Endothelial cell of umbilical vein (primary cell): ENCODE results near the gene DGCR8. TPM values are rescaled to one million over a fixed set of nuclear protein-coding genes. Genes with fewer than 3 reads are reported as not detected.

Experiments used
- BruUV-seq: library from RNA; stranded (reverse); fragments of 400-500 nt; replicated peaks from 2 replicates; lab custom pipeline; 2021; lab: Mats Ljungman, UMichigan
- CTCF ChIA-PET: fragments of 300-600, 350-600 bp; sonication (Branson Sonifier 250); formaldehyde crosslinking; loops from one replicate; lab custom pipeline; 2021; ENCODE audit warnings: antibody characterized with exemption, inconsistent platforms; lab: Charles Lee
- POLR2A ChIA-PET: fragments of 300-600, 350-600 bp; sonication (Branson Sonifier 250); formaldehyde crosslinking; loops from one replicate; lab custom pipeline; 2021; ENCODE audit warnings: antibody characterized with exemption, inconsistent platforms; lab: Charles Lee
- DNase-seq: peaks from one replicate; pipeline ENCODE4 v3.0.0-alpha.2; 2011; ENCODE audit warnings: low read depth, low spot score
- FAIRE-seq: peaks from 2 replicates; lab custom pipeline; 2011; peaks lifted over from hg19 to GRCh38; lab: Jason Lieb, UNC
- H2AFZ ChIP-seq: 2 replicates; pipeline ENCODE4 v1.6.0; 2012; ENCODE audit warnings: low read depth, low read length, control low read depth, inconsistent platforms
- H3K27ac ChIP-seq: 2 replicates; pipeline ENCODE4 v1.5.1; 2011; ENCODE audit warnings: low read depth, mild to moderate bottlenecking, control low read depth, low read length, moderate library complexity; ENCODE audit not compliant: insufficient read depth
- H3K27me3 ChIP-seq, 2 experiments: 2 replicates each; pipeline versions ENCODE4 v1.6.0 to v1.6.1; 2011; ENCODE audit warnings: low read length in 2 of 2, mixed read lengths in 1 of 2; ENCODE audit not compliant: control insufficient read depth in 2 of 2, insufficient read depth in 2 of 2
- H3K36me3 ChIP-seq, 2 experiments: 2 replicates in 1 of 2; 3 replicates in 1 of 2; pipeline ENCODE4 v1.5.1; 2011; ENCODE audit warnings: low read length in 2 of 2, mild to moderate bottlenecking in 1 of 2, moderate library complexity in 1 of 2; ENCODE audit not compliant: control insufficient read depth in 2 of 2, insufficient read depth in 2 of 2; ENCODE audit errors: extremely low read depth in 1 of 2
- H3K4me1 ChIP-seq: 3 replicates; pipeline ENCODE4 v1.5.1; 2011; ENCODE audit warnings: mild to moderate bottlenecking, low read length; ENCODE audit not compliant: control insufficient read depth, insufficient read depth; ENCODE audit errors: extremely low read depth
- H3K4me2 ChIP-seq: 2 replicates; pipeline ENCODE4 v1.6.1; 2011; ENCODE audit warnings: low read length, control low read depth, mixed read lengths; ENCODE audit not compliant: insufficient read depth
- H3K4me3 ChIP-seq, 3 experiments: fragments of 200-600 bp in 1 of 3; sonication (generic), shearing (Covaris generic) in 1 of 3; replicated peaks in 1 of 3; 2 replicates each; pipeline ENCODE4 v1.5.1; 2011 to 2016; ENCODE audit warnings: control low read depth in 3 of 3, low read length in 3 of 3, mild to moderate bottlenecking in 2 of 3, inconsistent platforms in 1 of 3, low read depth in 1 of 3, moderate library complexity in 1 of 3; ENCODE audit not compliant: insufficient read depth in 1 of 3
- H3K79me2 ChIP-seq: 2 replicates; pipeline ENCODE4 v1.6.0; 2012; ENCODE audit warnings: low read length, inconsistent platforms; ENCODE audit not compliant: control insufficient read depth, insufficient read depth
- H3K9ac ChIP-seq: replicated peaks from 2 replicates; pipeline ENCODE3; 2011; ENCODE audit warnings: low read length, control low read depth; ENCODE audit not compliant: insufficient read depth; ENCODE audit errors: extremely low read depth
- H3K9me1 ChIP-seq: replicated peaks from 3 replicates; pipeline ENCODE4 v1.6.0; 2011; ENCODE audit warnings: mild to moderate bottlenecking, low read length; ENCODE audit not compliant: control insufficient read depth, insufficient read depth; ENCODE audit errors: extremely low read depth
- H3K9me3 ChIP-seq: replicated peaks from 2 replicates; pipeline ENCODE4 v1.5.1; 2012; ENCODE audit warnings: low read length, inconsistent platforms; ENCODE audit not compliant: control insufficient read depth, insufficient read depth
- H4K20me1 ChIP-seq: replicated peaks from 2 replicates; pipeline ENCODE3; 2011; ENCODE audit warnings: mild to moderate bottlenecking, low read length; ENCODE audit not compliant: control insufficient read depth, insufficient read depth; ENCODE audit errors: extremely low read depth
- CTCF ChIP-seq, 2 donors: IDR thresholded peaks; 1 replicate in 1 of 2; 2 replicates in 1 of 2; pipeline ENCODE4 v1.5.1; 2011; ENCODE audit warnings: low read length in 2 of 2, mild to moderate bottlenecking in 2 of 2, moderate library complexity in 2 of 2, control low read depth in 1 of 2, inconsistent platforms in 1 of 2, low read depth in 1 of 2; ENCODE audit not compliant: insufficient read depth in 1 of 2; ENCODE audit errors: extremely low read depth in 1 of 2
- EZH2 ChIP-seq: IDR thresholded peaks from 2 replicates; pipeline ENCODE4 v1.6.1; 2012; ENCODE audit warnings: borderline replicate concordance, low read depth, mild to moderate bottlenecking, moderate library complexity, low read length, inconsistent platforms; ENCODE audit not compliant: severe bottlenecking
- FOS ChIP-seq: IDR thresholded peaks from 2 replicates; pipeline ENCODE4 v1.6.1; 2011; ENCODE audit warnings: mild to moderate bottlenecking, low read length, moderate library complexity, borderline replicate concordance; ENCODE audit not compliant: insufficient read depth
- GATA2 ChIP-seq: IDR thresholded peaks from 2 replicates; pipeline ENCODE4 v1.7.0; 2011; ENCODE audit warnings: low read depth, mild to moderate bottlenecking, moderate library complexity, mixed read lengths, low read length; ENCODE audit not compliant: insufficient read length, insufficient read depth
- JUN ChIP-seq: IDR thresholded peaks from 2 replicates; pipeline ENCODE4 v1.6.1; 2011; ENCODE audit warnings: borderline replicate concordance, low read depth; ENCODE audit not compliant: insufficient read length, insufficient read depth
- MAX ChIP-seq: IDR thresholded peaks from 2 replicates; pipeline ENCODE4 v1.6.1; 2011; ENCODE audit not compliant: insufficient read depth, insufficient read length
- MYC ChIP-seq: IDR thresholded peaks from one replicate; pipeline ENCODE4 v1.6.1; 2011; ENCODE audit warnings: mild to moderate bottlenecking, low read depth, low read length
- POLR2A ChIP-seq: IDR thresholded peaks from 2 replicates; pipeline ENCODE4 v1.6.1; 2012; ENCODE audit warnings: low read depth, mild to moderate bottlenecking, control low read depth, low read length
- POLR2AphosphoS5 ChIP-seq: IDR thresholded peaks from 2 replicates; pipeline ENCODE4 v1.6.1; 2012; ENCODE audit warnings: low read depth, mild to moderate bottlenecking, control low read depth, low read length, moderate library complexity; ENCODE audit not compliant: insufficient read depth
- dilution Hi-C: fragments of 300-500 bp; cut with MboI; formaldehyde crosslinking; loops from one replicate; pipeline ENCODE4 v1.15.0; 2019; ENCODE audit warnings: low sequenced_read_pairs; ENCODE audit not compliant: extremely low pct_ligation_motif_present
- intact Hi-C: fragments of 100-400 bp; cut with micrococcal nuclease; formaldehyde crosslinking; loops from one replicate; pipeline ENCODE4 v1.10.0; 2022
- polyA plus RNA-seq, 4 experiments: library from polyadenylated mRNA; depleted of rRNA in 3 of 4; stranded (reverse) in 3 of 4; unstranded in 1 of 4; fragments of >200 nt; gene quantifications; 2 replicates each; pipeline versions ENCODE4 v1.2.1 to v1.2.3, GENCODE V29; 2011 to 2012; ENCODE audit warnings: missing spikeins in 1 of 4
- total RNA-seq: library from RNA; stranded (reverse); gene quantifications from 2 replicates; pipeline ENCODE4 v1.2.3, GENCODE V29; 2021

DGCR8 gene
- total and polyA plus RNA-seq, 2 donors (not counting 3 experiments of a cell fraction or from before 2014, with no cell fraction given) = 32.7 to 64.2 TPM

GRCh38 chr22:20139391-20140106 is 59.5 kb downstream of the DGCR8 start:
- TF ChIP-seq CTCF (IDR thresholded peaks at IDR 0.05; ENCODE audit: extremely low read depth in 1 of 2, insufficient read depth in 1 of 2, low read depth in 1 of 2, low read length in 2 of 2) (no peak), EZH2 (no peak), MYC (no peak), JUN (no peak), POLR2AphosphoS5 (no peak), GATA2 (no peak), POLR2A (no peak), MAX (no peak), FOS (no peak)
- DNase-seq (no peak), FAIRE-seq (no peak)
- ChIA-PET CTCF (no interaction called here), POLR2A (no interaction called here)
- Histone ChIP-seq H3K4me3 (no peak overlapping the region), H3K9me1 (no peaks in the 10 kb centered on the region), H3K36me3 (peaks cover 3 to 12% of the 10 kb centered on the region in 2 experiments), H3K4me2 (no peak overlapping the region), H3K4me1 (no peaks in the 10 kb centered on the region), H3K9me3 (no peaks in the 10 kb centered on the region), H3K9ac (no peak overlapping the region), H4K20me1 (no peaks in the 10 kb centered on the region), H3K79me2 (peaks cover 38% of the 10 kb centered on the region), H3K27me3 (no peaks in the 10 kb centered on the region), H3K27ac (no peak overlapping the region), H2AFZ (no peak overlapping the region)
- dilution Hi-C loops = no loop called here
- intact Hi-C loops = no loop called here
- TSS peak; percentile 13 for BruUV-seq
